ENCODE data around the gene COQ3. TPM values are rescaled to one million over a fixed set of nuclear protein-coding genes. Genes with fewer than 3 reads are reported as not detected.

COQ3 gene
- total and polyA plus RNA-seq, 2 of the 4 experiments (the other 2 are of a cell fraction): 8.2 to 8.9 TPM

DNA sequence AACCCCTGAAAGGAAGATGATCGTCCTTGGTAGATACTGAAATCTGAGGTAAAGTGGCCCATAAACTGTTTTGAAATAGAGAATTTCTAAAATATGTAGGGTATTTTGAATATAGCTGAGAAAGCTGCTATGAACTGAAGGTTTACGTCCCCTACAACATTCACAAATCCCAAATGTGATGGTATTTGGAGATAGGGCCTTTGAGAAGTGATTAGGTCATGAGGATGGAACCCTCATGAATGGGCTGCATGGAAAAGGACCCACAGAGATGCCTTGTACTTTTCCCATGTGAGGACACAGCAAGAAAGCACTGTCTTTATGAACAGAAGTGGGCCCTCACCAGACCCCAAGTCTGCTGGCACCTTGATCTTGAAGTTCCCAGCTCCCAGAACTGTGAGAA, 37.9 kb upstream of the COQ3 start:
- no TSS peak for BruUV-seq (replicated peaks)
- intact Hi-C loops (cut with micrococcal nuclease) (no loop called here), dilution Hi-C loops (cut with HindIII; ENCODE audit: low sequenced_read_pairs, unreplicated experiment) (no loop called here), in situ Hi-C loops (cut with MboI; ENCODE audit: low sequenced_read_pairs) (no loop called here)
- Histone ChIP-seq H2BK20ac (ENCODE audit: low read depth, low read length) (no peak overlapping the region), H4K91ac (ENCODE audit: insufficient read depth, low read depth, low read length) (no peak overlapping the region), H3K79me1 (ENCODE audit: low read depth in 1 of 2, low read length in 2 of 2) (peaks cover 5 to 10% of the 10 kb centered on the region in 2 experiments), H3K9me3 (ENCODE audit: control insufficient read depth, insufficient read depth, low read length) (no peaks in the 10 kb centered on the region), H2BK5ac (ENCODE audit: low read depth, low read length, poor library complexity, severe bottlenecking) (no peak overlapping the region), H3K4me2 (ENCODE audit: low read depth, low read length) (peak overlapping the region; percentile 14; the same call in 1 of the 2 replicates), H3K23ac (ENCODE audit: low read depth, low read length) (no peak overlapping the region), H2BK15ac (ENCODE audit: low read depth, low read length) (no peak overlapping the region), H3K9ac (ENCODE audit: low read depth, low read length) (no peak overlapping the region), H3K4me1 (ENCODE audit: control insufficient read depth, insufficient read depth, low read length) (peaks cover 7% of the 10 kb centered on the region), H2AK9ac (replicated peaks; ENCODE audit: low read depth, low read length, poor library complexity) (no peak overlapping the region), H3K4ac (ENCODE audit: low read depth, low read length) (no peak overlapping the region), H3K18ac (ENCODE audit: low read depth, low read length) (no peak overlapping the region), H2BK120ac (ENCODE audit: low read depth, low read length) (no peak overlapping the region; the same call in 1 of the 2 replicates), H4K20me1 (ENCODE audit: insufficient read depth, low read length) (no peaks in the 10 kb centered on the region), H4K8ac (ENCODE audit: low read depth in 2 of 2, low read length in 2 of 2) (no peak overlapping the region), H4K5ac (ENCODE audit: low read depth, low read length) (no peak overlapping the region), H3K4me3 (ENCODE audit: insufficient read depth, low read depth, low read length) (no peak overlapping the region), H3K27me3 (ENCODE audit: control insufficient read depth, insufficient read depth, low read length) (no peaks in the 10 kb centered on the region), H2AK5ac (ENCODE audit: low read depth, low read length) (no peak overlapping the region), H2AFZ (replicated peaks; ENCODE audit: low read length, poor library complexity) (no peak overlapping the region), H3K56ac (ENCODE audit: extremely low read depth, insufficient read depth, low read length) (no peak overlapping the region), H3K9me1 (ENCODE audit: insufficient read depth, low read length) (peaks cover 3% of the 10 kb centered on the region), H3K27ac (ENCODE audit: insufficient read depth, low read length) (peak overlapping the region; percentile 50; the same call in 1 of the 2 replicates), H3K36me3 (ENCODE audit: control insufficient read depth, insufficient read depth, low read length) (0 out of 2 replicates have a peak, but pooled peaks cover 2% of the 10 kb centered on the region), H3K14ac (replicated peaks; ENCODE audit: low read depth, low read length) (no peak overlapping the region)
- no CpG with 5 or more reads among the region's 2 CpGs for WGBS, 2 experiments (ENCODE audit: extremely low coverage in 2 of 2, insufficient read length in 1 of 2)
- CTCF ChIA-PET: no interaction called here
- TF ChIP-seq CHD1 (IDR thresholded peaks at IDR 0.05; ENCODE audit: low read depth, low read length): no peak
- TF ChIP-seq, protein P1, sequence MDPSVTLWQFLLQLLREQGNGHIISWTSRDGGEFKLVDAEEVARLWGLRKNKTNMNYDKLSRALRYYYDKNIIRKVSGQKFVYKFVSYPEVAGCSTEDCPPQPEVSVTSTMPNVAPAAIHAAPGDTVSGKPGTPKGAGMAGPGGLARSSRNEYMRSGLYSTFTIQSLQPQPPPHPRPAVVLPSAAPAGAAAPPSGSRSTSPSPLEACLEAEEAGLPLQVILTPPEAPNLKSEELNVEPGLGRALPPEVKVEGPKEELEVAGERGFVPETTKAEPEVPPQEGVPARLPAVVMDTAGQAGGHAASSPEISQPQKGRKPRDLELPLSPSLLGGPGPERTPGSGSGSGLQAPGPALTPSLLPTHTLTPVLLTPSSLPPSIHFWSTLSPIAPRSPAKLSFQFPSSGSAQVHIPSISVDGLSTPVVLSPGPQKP (IDR thresholded peaks at IDR 0.05; ENCODE audit: borderline replicate concordance, low read depth, low read length): no peak
- TF ChIP-seq, protein P2, sequence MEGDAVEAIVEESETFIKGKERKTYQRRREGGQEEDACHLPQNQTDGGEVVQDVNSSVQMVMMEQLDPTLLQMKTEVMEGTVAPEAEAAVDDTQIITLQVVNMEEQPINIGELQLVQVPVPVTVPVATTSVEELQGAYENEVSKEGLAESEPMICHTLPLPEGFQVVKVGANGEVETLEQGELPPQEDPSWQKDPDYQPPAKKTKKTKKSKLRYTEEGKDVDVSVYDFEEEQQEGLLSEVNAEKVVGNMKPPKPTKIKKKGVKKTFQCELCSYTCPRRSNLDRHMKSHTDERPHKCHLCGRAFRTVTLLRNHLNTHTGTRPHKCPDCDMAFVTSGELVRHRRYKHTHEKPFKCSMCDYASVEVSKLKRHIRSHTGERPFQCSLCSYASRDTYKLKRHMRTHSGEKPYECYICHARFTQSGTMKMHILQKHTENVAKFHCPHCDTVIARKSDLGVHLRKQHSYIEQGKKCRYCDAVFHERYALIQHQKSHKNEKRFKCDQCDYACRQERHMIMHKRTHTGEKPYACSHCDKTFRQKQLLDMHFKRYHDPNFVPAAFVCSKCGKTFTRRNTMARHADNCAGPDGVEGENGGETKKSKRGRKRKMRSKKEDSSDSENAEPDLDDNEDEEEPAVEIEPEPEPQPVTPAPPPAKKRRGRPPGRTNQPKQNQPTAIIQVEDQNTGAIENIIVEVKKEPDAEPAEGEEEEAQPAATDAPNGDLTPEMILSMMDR (conservative IDR thresholded peaks at IDR 0.05; ENCODE audit: low read depth, low read length): no peak
- TF ChIP-seq POLR2A (IDR thresholded peaks at IDR 0.05; ENCODE audit: low read depth, low read length): no peak
- no peak for TF ChIP-seq RAD21 (IDR thresholded peaks at IDR 0.05; ENCODE audit: low read length)
- no peak for TF ChIP-seq CEBPB (IDR thresholded peaks at IDR 0.05; ENCODE audit: low read depth, low read length)
- no peak for TF ChIP-seq SMC3 (IDR thresholded peaks at IDR 0.05; ENCODE audit: low read depth, low read length)
- TF ChIP-seq BHLHE40 (IDR thresholded peaks at IDR 0.05; ENCODE audit: low read depth, low read length): no peak
- no peak for TF ChIP-seq FOS (IDR thresholded peaks at IDR 0.05; ENCODE audit: low read depth, low read length)
- TF ChIP-seq MXI1 (IDR thresholded peaks at IDR 0.05; ENCODE audit: borderline replicate concordance, low read depth, low read length): no peak
- no peak for TF ChIP-seq MAZ (IDR thresholded peaks at IDR 0.05; ENCODE audit: borderline replicate concordance, low read depth, low read length)
- TF ChIP-seq, protein P3, sequence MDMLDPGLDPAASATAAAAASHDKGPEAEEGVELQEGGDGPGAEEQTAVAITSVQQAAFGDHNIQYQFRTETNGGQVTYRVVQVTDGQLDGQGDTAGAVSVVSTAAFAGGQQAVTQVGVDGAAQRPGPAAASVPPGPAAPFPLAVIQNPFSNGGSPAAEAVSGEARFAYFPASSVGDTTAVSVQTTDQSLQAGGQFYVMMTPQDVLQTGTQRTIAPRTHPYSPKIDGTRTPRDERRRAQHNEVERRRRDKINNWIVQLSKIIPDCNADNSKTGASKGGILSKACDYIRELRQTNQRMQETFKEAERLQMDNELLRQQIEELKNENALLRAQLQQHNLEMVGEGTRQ (IDR thresholded peaks at IDR 0.05; ENCODE audit: low read depth, low read length): no peak
- TF ChIP-seq MAFK (IDR thresholded peaks at IDR 0.05; ENCODE audit: low read depth, low read length): no peak
- no peak for TF ChIP-seq NFE2L2 (IDR thresholded peaks at IDR 0.05; ENCODE audit: low read depth, low read length)
- no peak for TF ChIP-seq RCOR1 (IDR thresholded peaks at IDR 0.05; ENCODE audit: insufficient replicate concordance, low read length)
- peak; percentile 8; the same call in 1 of the 2 replicates for ATAC-seq (ENCODE audit: low read depth)
- POLR2A ChIA-PET (ENCODE audit: unreplicated experiment): no interaction called here
- DNase-seq: no peak
